Medulla oblongata (tissue), 1 donor: ENCODE data around the gene C20orf96.
A peak's percentile ranks its signal among the peaks of the same experiment; 100 is the strongest.
"Not testable (repeated sequence)": the region's sequence is repeated elsewhere in the genome, so short reads cannot be mapped to it uniquely, and the experiment has no call there.

ENCODE experiments used
- DNase-seq: peaks from one replicate; pipeline ENCODE4 v3.0.0-alpha.2; 2015; ENCODE audit errors: extremely low spot score

Gene C20orf96

GRCh38 chr20:284172-284571 is 6.4 kb downstream of the C20orf96 start:
- no peak for DNase-seq

- no peak for DNase-seq
These were observed 11.7 kb downstream of the C20orf96 start for GRCh38 chr20:278607-279571.

DNA sequence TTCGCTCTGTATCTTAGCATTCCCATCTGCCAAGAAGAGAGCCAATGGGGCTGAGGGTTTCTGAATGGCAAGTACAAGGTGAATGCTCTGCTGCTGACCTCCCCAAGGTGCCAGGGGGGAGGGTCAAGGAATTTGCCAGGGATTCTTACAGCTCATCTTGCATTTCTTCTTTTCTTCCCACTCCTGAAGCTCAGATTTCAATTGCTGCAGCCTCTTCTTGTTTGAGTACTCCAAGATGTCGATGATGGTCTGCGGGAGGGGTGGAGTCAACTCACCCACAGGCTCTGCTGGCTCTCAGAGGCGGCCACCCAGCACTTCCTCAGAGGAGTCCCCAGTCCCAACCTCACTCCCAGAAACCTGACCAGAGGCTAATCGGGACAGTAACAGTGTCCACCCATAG is 12.4 kb downstream of the C20orf96 start:
- no peak for DNase-seq

DNA sequence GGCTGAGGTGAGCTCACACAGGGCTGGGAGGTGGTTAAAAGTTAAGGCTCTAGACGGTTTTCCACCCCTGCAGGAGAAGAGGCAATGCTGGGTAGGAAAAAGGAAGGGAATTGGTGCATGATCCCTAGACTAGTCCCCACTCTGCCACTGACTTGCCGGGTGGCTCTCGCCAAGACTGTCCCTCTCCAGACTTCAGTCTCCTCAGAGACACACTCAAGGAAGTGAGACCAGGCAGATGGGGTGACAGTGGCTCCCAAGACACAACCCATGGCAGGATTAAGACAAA is 13.1 kb downstream of the C20orf96 start:
- no peak for DNase-seq

GRCh38 chr20:276620-277495 is 13.7 kb downstream of the C20orf96 start:
- DNase-seq: no peak

- no peak for DNase-seq
These were observed 14.8 kb downstream of the C20orf96 start for GRCh38 chr20:275791-276190.

DNA sequence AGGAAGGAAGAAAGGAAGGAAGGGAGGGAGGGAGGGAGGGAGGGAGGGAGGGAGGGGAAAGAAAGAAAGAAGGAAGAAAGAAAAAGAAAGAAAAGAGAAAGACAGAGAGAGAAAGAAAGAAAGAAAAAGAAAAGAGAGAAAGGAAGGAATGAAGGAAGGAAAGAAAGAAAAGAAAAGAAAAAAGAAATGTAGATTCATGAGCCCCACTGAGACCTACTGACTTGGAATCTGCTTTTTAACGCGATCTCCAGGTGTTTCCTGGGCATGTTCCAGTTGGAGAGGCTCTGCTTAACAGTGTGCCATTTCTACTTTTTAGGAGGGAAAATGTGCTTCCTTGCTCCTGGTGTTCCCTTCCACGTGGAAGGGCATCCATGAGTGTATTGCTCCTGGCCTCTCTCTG is 16.7 kb downstream of the C20orf96 start:
- no peak for DNase-seq

DNA sequence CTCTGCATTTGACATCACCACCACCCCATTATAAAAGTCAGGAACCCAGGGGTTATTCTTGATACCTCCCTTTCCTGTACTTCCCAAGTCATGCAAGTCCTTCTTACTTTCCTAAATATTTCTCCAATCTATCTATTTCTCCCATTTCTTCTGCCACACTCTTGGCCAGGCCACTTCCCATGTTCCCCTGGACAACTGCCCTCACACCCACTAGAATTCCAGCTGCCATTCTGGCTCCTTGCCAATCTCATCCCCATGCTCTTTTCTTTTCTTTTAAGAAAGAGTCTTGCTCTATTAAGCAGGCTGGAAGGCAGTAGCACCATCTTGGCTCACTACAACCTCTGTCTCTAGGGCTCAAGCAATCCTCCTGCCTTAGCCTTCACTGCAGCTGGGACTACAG is 17.8 kb downstream of the C20orf96 start:
- no peak for DNase-seq

GRCh38 chr20:271528-271927 is 19.0 kb downstream of the C20orf96 start:
- no peak for DNase-seq

DNA sequence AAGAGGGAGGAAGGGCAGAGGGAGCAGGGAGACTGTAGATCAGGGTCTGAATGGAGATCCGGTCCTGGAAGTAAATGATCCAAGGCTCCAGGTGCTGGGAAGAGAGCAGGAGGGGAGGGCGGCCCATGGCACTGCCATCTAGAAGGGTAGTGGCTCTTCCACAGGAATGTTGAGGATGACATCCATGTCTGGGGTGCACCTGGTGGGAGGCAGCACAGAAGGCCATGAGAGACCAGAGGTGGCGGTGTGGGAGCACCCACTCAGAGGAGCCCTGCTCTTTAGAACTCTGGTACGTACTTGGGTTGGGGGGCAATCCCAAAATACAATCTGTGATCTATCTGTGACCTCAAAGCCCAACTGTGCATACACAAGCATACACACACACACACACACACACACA is 19.5 kb downstream of the C20orf96 start:
- no peak for DNase-seq

DNA sequence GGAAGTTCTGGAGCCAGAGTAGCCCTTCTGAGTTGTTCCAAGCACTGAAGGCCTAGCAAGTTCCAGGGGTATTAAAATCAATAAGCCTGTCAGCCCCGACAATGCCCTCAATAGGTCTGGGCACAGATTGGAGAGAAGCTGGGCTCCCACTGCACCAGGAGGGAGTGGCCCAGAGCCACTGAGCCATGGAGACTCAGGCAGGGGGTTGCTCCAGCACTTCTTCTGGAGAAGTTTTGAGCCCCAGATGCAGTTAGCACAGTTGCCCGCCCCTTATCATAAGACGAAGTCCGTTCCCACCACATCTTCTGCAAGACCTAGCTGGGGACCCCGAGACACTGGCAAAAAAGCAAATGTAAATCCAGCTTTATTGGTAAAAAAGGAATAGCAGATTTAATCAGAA is 20.0 kb downstream of the C20orf96 start:
- no peak for DNase-seq

DNA sequence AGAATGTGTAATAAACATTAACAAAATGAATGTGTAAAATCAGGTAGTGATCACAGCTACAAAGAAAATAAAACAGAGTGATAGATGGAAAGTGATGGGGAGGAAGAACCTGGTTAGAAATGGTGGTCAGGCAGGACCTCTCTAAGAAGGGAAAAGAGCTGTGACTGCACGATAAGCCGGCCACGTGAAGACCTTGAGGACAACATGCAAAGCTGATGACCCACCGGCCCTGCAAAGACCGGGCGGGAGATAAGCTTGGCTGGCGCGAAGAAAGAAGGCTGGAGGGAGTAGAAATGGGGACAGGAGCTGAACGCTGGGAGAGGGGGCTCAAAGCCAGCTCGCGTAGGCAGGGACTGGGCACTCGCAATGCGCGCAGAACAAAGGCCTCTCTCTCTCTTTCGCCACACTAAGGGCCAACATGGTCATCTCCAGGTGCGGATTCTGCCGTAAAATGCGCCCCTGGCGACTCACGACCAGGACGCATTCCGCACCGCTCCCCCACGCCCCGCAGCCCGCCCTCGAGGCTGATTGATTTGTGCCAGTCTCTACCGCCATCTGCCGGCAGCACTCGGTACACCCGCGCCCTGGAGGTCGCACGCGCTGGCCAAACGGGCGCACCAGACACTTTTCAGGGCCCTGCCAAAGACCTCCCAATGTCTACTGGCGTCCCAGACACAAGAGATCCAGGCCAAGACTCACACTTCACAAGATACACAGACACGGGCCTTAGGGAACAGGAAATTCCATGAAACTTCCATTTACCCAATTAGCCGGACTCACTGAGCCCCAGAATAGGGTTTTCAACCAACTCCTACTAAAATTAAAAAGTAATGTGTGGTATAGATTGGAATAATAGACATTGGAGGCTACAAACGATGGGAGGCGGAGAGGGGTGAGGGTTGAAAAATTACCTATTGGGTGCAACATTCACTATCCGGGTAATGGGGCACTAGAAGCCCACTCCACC is 23.7 kb downstream of the C20orf96 start:
- DNase-seq: peak; percentile 75

GRCh38 chr20:263701-264100 is 26.8 kb downstream of the C20orf96 start:
- DNase-seq: no peak

DNA sequence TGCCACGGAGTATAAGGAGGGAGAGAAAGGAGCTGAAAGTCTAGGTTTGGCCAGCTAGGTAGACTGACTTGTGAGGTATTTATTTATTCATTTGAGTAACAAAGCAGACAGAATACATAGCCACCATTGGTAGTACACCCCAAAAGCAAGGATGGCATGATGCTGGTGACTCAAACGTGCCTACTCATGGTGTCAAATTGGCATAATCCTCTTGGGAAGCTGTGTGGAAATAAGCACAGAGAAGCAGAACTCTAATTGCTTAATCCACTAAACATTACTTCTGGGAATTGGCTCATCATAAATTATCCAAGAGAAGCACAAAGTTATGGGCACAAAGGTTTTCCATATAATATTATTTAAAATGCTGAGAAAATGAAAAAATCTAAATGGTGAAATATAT is 30.6 kb downstream of the C20orf96 start:
- no peak for DNase-seq

DNA sequence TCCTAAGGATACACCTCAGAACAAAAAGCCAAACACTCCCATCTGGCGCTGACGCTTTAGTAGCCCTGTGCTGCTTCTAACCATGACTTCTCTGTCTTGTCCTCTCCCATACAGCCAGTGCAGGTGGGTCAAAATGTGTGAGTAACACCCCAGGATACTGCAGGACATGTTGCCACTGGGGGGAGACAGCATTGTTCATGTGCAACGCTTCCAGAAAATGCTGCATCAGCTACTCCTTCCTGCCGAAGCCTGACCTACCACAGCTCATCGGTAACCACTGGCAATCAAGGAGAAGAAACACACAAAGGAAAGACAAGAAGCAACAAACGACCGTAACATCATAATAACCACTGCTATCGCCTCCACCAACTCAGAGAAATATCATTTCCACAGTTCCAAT is 31.6 kb downstream of the C20orf96 start:
- DNase-seq: no peak

DNA sequence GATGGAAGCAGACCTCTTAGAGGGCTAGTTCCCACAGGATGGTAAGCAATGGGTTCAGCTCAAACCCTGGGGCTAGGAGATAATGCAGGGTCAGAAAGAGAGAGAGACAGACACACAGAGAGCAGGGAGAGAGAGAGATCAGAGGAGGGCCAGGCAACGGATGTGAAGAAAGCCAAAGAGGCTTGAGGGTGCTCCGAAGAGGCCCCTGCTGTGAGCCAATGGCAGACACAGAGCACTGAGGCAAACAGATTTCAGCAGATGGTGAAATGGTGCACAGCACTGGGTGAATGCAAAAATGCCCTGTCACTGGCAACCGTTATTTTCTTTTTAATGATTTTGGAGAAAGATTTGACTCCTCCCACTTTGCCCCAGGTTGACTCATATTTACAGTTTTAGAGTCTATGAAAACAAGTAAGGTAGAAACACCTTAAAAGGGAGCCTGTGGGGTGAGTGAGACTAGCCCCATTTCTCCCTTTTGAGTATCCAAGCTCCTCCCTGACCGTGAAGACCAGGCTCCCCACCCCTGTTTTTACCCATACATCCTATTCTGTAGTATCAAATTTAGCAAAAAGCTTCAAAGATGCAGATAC is 32.2 kb downstream of the C20orf96 start:
- no peak for DNase-seq

DNA sequence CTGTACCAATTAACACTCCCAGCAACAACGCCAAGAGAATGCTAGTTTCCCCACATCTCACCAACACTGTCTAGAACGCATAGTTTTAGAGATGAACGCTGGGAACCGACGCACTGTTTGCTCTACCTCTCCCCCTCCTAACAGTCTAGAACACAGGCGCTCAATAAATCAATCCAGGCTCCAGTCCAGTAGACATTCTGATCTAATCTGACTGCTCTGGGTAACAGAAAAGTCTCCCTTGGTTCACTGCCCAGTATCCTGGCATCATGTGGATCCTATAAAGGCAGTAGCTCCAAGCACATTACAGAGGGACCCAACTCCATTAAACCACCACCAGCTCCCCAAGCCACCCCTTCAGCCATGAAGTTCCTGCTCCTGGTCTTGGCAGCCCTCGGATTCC is 33.1 kb downstream of the C20orf96 start, which contains the start of gene DEFB132:
DEFB132 (plus strand) TSS at position 306 of the 400 bp plus-strand sequence; CDS start at position 361, 55 bp downstream.
- no peak for DNase-seq

DNA sequence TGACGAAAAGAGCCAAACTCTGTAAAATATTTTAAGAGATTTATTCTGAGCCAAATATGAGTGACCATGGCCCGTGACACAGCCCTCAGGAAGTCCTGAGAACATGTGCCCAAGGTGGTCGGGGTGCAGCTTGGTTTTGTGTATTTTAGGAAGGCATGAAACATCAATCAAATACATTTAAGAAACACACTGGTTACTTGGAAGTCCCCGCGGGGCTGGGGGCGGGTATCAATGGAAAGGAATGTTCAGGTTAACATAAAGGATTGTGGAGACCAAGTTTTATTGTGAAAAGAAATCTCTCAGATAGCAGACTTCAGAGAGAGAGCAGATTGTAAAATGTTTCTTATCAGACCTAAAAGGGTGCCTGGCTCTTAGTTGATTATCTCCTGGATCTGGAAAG is 37.1 kb downstream of the C20orf96 start:
- DNase-seq: not testable (repeated sequence)

GRCh38 chr20:252801-253200 is 37.7 kb downstream of the C20orf96 start:
- no peak for DNase-seq

- DNase-seq: no peak
These were observed 39.2 kb downstream of the C20orf96 start for GRCh38 chr20:251354-251753.

DNA sequence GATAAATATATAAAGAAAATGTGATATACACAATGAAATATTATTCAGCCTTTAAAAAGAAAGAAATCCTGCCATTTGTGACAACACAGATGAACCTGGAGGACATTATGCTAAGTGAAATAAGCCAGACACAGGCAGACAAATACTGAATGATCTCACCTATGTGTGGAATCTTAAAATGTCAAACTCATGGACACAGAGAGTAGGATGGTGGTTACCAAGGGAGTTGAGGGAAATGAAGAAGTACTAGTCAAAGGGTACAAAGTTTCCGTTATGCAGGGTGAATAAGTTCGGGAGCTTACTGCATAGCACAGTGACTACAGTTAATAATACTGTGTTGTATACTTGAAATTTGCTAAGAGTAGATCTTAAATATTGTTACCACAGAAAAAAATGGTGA is 47.6 kb downstream of the C20orf96 start:
- no peak for DNase-seq
